ENCODE measurements around the gene LGALS9.
"Not testable (repeated sequence)": the region's sequence is repeated elsewhere in the genome, so short reads cannot be mapped to it uniquely, and the experiment has no call there.

Gene LGALS9

DNA sequence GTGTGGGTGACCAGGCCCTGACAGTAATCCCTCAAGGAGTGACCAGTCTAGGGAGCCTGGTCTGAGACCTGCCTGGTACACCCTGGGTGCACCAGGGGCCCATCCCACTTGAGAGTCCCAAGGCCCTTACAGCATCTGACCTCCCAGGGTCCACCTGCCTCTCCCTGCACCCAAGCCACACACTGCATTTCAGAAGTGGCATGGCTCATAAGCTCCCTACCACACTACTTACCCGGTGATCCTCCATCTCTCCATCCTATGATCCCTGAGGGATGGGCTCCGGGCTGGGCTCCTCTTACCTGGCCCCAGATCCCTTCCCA is 40.6 kb downstream of the LGALS9 start:
- CTCF ChIA-PET: interaction anchor here (0.7 to 1.0 kb wide), 3 partner anchors 17 to 85 kb away, joined by 3 to 4 read pairs (median 3); no protein-coding TSS in a partner anchor
- no peaks in the 10 kb centered on the region for H3K36me3 ChIP-seq (ENCODE audit: control insufficient read depth in 2 of 2, insufficient read depth in 1 of 2, low read length in 2 of 2)
- POLR2A ChIA-PET: interaction anchor here (0.5 kb wide), 1 partner anchor 460 kb away, joined by 7 read pairs; no protein-coding TSS in a partner anchor
- H3K27ac ChIP-seq (ENCODE audit: extremely low read depth, low read depth, low read length): no peak overlapping the region
- no peaks in the 10 kb centered on the region for H3K9me3 ChIP-seq (ENCODE audit: control insufficient read depth, insufficient read depth, low read depth, low read length)
- TF ChIP-seq PATZ1 (tag by site-specific recombination; IDR thresholded peaks at IDR 0.05) (no peak), ZFP3 (tag by site-specific recombination; IDR thresholded peaks at IDR 0.05; ENCODE audit: low read depth) (no peak), SCRT2 (tag by site-specific recombination; IDR thresholded peaks at IDR 0.05) (no peak), HOXA7 (CRISPR knock-in tag; IDR thresholded peaks at IDR 0.05; ENCODE audit: borderline replicate concordance) (no peak), GLIS1 (tag by site-specific recombination; IDR thresholded peaks at IDR 0.05) (no peak), ZSCAN18 (tag by site-specific recombination; IDR thresholded peaks at IDR 0.05) (no peak)
- H3K4me1 ChIP-seq (ENCODE audit: control insufficient read depth, insufficient read depth, low read length): no peaks in the 10 kb centered on the region
- H3K4me3 ChIP-seq (ENCODE audit: low read depth, low read length): no peak overlapping the region

- POLR2A ChIA-PET; H3K4me3 ChIP-seq (ENCODE audit: low read depth, low read length); H3K4me1 ChIP-seq (ENCODE audit: control insufficient read depth, insufficient read depth, low read length); H3K9me3 ChIP-seq (ENCODE audit: control insufficient read depth, insufficient read depth, low read depth, low read length); H3K36me3 ChIP-seq (ENCODE audit: control insufficient read depth in 2 of 2, insufficient read depth in 1 of 2, low read length in 2 of 2); H3K27ac ChIP-seq (ENCODE audit: extremely low read depth, low read depth, low read length): not testable (repeated sequence)
- CTCF ChIA-PET: interaction anchor here (0.7 to 1.0 kb wide), 3 partner anchors 17 to 84 kb away, joined by 3 to 4 read pairs (median 3); no protein-coding TSS in a partner anchor
Observed at GRCh38 chr17:27671977-27672480, 41.0 kb downstream of the LGALS9 start.

DNA sequence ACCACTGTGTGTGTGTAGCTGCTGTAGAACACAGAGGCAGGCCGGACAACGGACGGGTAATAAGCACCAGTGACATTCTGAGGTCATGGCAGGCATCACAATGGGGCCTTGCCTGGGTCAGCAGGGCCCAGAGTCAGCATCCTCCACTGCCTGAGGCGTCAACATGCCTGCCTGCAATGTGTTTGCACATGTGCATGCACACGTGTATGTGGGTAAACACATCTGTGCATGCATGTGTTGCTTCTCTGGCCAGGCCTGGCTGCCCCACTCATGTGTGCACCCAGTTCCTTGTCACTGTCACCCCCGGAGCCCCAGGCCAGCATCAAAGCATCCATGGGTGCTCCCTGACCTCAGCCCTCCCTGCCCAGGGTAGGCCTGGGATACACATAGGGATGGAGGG is 43.3 kb downstream of the LGALS9 start:
- Histone ChIP-seq H3K9me3 (ENCODE audit: control insufficient read depth, insufficient read depth, low read depth, low read length) (no peaks in the 10 kb centered on the region), H3K4me1 (ENCODE audit: control insufficient read depth, insufficient read depth, low read length) (no peaks in the 10 kb centered on the region), H3K4me3 (ENCODE audit: low read depth, low read length) (no peak overlapping the region), H3K36me3 (ENCODE audit: control insufficient read depth in 2 of 2, insufficient read depth in 1 of 2, low read length in 2 of 2) (no peaks in the 10 kb centered on the region), H3K27ac (ENCODE audit: extremely low read depth, low read depth, low read length) (no peak overlapping the region)
- ChIA-PET CTCF (no interaction called here), POLR2A (no interaction called here)
- TF ChIP-seq BCL11B (tag by site-specific recombination; IDR thresholded peaks at IDR 0.05; ENCODE audit: low read depth): no peak
- no peak for TF ChIP-seq SALL2 (tag by site-specific recombination; IDR thresholded peaks at IDR 0.05; ENCODE audit: borderline replicate concordance)
- TF ChIP-seq PRDM6 (tag by site-specific recombination; IDR thresholded peaks at IDR 0.05): no peak
- TF ChIP-seq GLI4 (tag by site-specific recombination; IDR thresholded peaks at IDR 0.05): no peak
- no peak for TF ChIP-seq ZNF701 (tag by site-specific recombination; IDR thresholded peaks at IDR 0.05)
- no peak for TF ChIP-seq ZNF626 (tag by site-specific recombination; IDR thresholded peaks at IDR 0.05)
- TF ChIP-seq ZNF776 (tag by site-specific recombination; IDR thresholded peaks at IDR 0.05; ENCODE audit: borderline replicate concordance): no peak
- TF ChIP-seq ZNF404 (tag by site-specific recombination; IDR thresholded peaks at IDR 0.05): no peak
- no peak for TF ChIP-seq ZNF473 (tag by site-specific recombination; IDR thresholded peaks at IDR 0.05)
- no peak for TF ChIP-seq KLF9 (tag by site-specific recombination; IDR thresholded peaks at IDR 0.05; ENCODE audit: low read depth)
- no peak for TF ChIP-seq ZNF274 (IDR thresholded peaks at IDR 0.05; ENCODE audit: low read length)
- no peak for TF ChIP-seq ZNF274 (tag by site-specific recombination; IDR thresholded peaks at IDR 0.05; ENCODE audit: borderline replicate concordance)
- no peak for TF ChIP-seq ZNF184 (tag by site-specific recombination; IDR thresholded peaks at IDR 0.05)

Measured in HEK293 (cell line).